Measurements from ENCODE around the gene AGPS.

- TF ChIP-seq EZH2phosphoT487 (IDR thresholded peaks at IDR 0.05; ENCODE audit: insufficient read depth, low read depth), result no peak
- TF ChIP-seq EZH2 (IDR thresholded peaks at IDR 0.05; ENCODE audit: insufficient read depth, poor library complexity, severe bottlenecking), result no peak
These were observed 7.4 kb upstream of the AGPS start for GRCh38 chr2:177385151-177385550.

All from GM23248 (cell line).